ENCODE results near the gene OPA1.

DNA sequence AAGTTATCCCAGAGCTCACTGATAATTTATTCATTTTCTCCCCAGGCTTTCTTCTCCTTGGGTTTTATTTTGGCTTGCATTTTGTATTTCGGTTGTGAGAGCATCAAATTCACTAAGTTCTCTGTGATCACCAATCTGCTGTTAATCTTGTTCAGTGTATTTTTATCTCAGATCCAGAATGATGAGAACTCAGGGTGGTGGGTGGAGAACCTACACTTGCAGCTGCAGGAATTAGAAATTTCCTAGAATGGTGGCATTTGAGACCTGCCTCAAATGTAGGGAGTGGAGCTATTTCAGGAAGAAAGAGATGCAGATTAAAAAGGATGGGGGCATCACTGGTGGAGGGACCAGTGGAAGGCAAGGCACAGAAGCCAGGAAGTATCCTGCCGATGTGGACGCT is 129.6 kb downstream of the OPA1 start:
- TF ChIP-seq GATA2 (IDR thresholded peaks at IDR 0.05; ENCODE audit: low read depth, low read length) (no peak), GATA3 (IDR thresholded peaks at IDR 0.05; ENCODE audit: low read depth, low read length) (no peak)
